GM21526 (cell line): ENCODE measurements around the gene ANTXR1.

ENCODE experiments used
- ATAC-seq: cut with Tn5 transposase; IDR thresholded peaks from one replicate; pipeline ENCODE4 v1.9.1; 2021; ENCODE audit warnings: moderate library complexity; ENCODE audit not compliant: unreplicated experiment, low FRiP score

The ANTXR1 gene

GRCh38 chr2:69092857-69093256 lies 79.9 kb downstream of the ANTXR1 start:
- ATAC-seq, result no peak

GRCh38 chr2:69095305-69095704 lies 82.3 kb downstream of the ANTXR1 start:
- ATAC-seq, result no peak

- no peak for ATAC-seq
Observed at GRCh38 chr2:69096326-69097095, 83.5 kb downstream of the ANTXR1 start.

- no peak for ATAC-seq
Observed at GRCh38 chr2:69097148-69097610, 84.2 kb downstream of the ANTXR1 start.

- no peak for ATAC-seq
Observed at GRCh38 chr2:69097891-69098655, 85.1 kb downstream of the ANTXR1 start.

GRCh38 chr2:69099541-69099940 lies 86.6 kb downstream of the ANTXR1 start:
- ATAC-seq, result no peak

GRCh38 chr2:69100220-69100723 lies 87.3 kb downstream of the ANTXR1 start:
- ATAC-seq, result no peak

- ATAC-seq, result no peak
Observed at GRCh38 chr2:69102041-69102593, 89.1 kb downstream of the ANTXR1 start.

- ATAC-seq, result no peak
Observed at GRCh38 chr2:69103419-69103818, 90.4 kb downstream of the ANTXR1 start.

- ATAC-seq, result no peak
Observed at GRCh38 chr2:69104261-69104660, 91.3 kb downstream of the ANTXR1 start.

- no peak for ATAC-seq
Observed at GRCh38 chr2:69109255-69109654, 96.3 kb downstream of the ANTXR1 start.

- ATAC-seq, result no peak
Observed at GRCh38 chr2:69111076-69111475, 98.1 kb downstream of the ANTXR1 start.

- ATAC-seq, result no peak
Observed at GRCh38 chr2:69113627-69114026, 100.6 kb downstream of the ANTXR1 start.

GRCh38 chr2:69114534-69114933 lies 101.6 kb downstream of the ANTXR1 start:
- ATAC-seq, result no peak

- ATAC-seq, result no peak
Observed at GRCh38 chr2:69116438-69116837, 103.5 kb downstream of the ANTXR1 start.

GRCh38 chr2:69118609-69119008 lies 105.6 kb downstream of the ANTXR1 start:
- ATAC-seq, result no peak

GRCh38 chr2:69119104-69119894 lies 106.3 kb downstream of the ANTXR1 start:
- no peak for ATAC-seq

- no peak for ATAC-seq
Observed at GRCh38 chr2:69122271-69122670, 109.3 kb downstream of the ANTXR1 start.

GRCh38 chr2:69123182-69123581 lies 110.2 kb downstream of the ANTXR1 start:
- ATAC-seq, result no peak

GRCh38 chr2:69124343-69124742 lies 111.4 kb downstream of the ANTXR1 start:
- no peak for ATAC-seq
